ENCODE data around the gene PLCB2.

The PLCB2 gene

DNA sequence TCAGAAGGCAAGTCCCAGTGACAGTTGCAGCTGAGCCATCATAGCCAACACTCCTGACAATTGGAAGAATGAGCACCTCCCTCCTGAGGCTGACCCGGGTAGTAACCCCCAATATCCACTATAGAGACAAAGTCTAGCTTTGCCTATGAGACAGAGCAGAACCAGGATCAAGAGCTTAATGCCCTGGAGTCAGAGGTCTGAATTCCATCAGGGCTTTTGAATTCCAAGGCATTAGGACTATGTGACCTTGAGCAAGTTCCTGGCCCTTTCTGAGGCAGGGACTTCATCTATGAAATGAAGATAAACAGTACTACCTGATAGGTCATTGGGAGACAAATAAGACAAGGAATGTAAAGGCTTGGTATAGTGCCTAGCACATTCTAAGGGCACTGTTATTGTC is 12.7 kb upstream of the PLCB2 start:
- TF ChIP-seq CTCF (IDR thresholded peaks at IDR 0.05): no peak
- no peak overlapping the region for H3K4me2 ChIP-seq (ENCODE audit: low read length)
- H3K36me3 ChIP-seq (ENCODE audit: control insufficient read depth, insufficient read depth, low read length): no peaks in the 10 kb centered on the region
- H3K4me3 ChIP-seq (ENCODE audit: low read depth, low read length): no peak overlapping the region
- no peak overlapping the region for H2AFZ ChIP-seq
- H3K9ac ChIP-seq: no peak overlapping the region
- H3K79me2 ChIP-seq: no peaks in the 10 kb centered on the region
- H3K27me3 ChIP-seq (ENCODE audit: control insufficient read depth, insufficient read depth, low read length): no peaks in the 10 kb centered on the region
- H3K9me3 ChIP-seq (ENCODE audit: control insufficient read depth, low read length): no peaks in the 10 kb centered on the region
- H3K4me1 ChIP-seq: no peaks in the 10 kb centered on the region
- H3K27ac ChIP-seq: no peak overlapping the region

- Histone ChIP-seq H2AFZ (no peak overlapping the region), H3K4me1 (no peaks in the 10 kb centered on the region), H3K9ac (no peak overlapping the region), H3K79me2 (no peaks in the 10 kb centered on the region), H3K4me2 (ENCODE audit: low read length) (no peak overlapping the region), H3K36me3 (ENCODE audit: control insufficient read depth, insufficient read depth, low read length) (no peaks in the 10 kb centered on the region), H3K4me3 (ENCODE audit: low read depth, low read length) (no peak overlapping the region), H3K9me3 (ENCODE audit: control insufficient read depth, low read length) (no peaks in the 10 kb centered on the region), H3K27me3 (ENCODE audit: control insufficient read depth, insufficient read depth, low read length) (no peaks in the 10 kb centered on the region), H3K27ac (no peak overlapping the region)
- no peak for TF ChIP-seq CTCF (IDR thresholded peaks at IDR 0.05)
Observed at GRCh38 chr15:40317580-40317979, 9.8 kb upstream of the PLCB2 start.

- Histone ChIP-seq H3K27me3 (ENCODE audit: control insufficient read depth, insufficient read depth, low read length) (no peaks in the 10 kb centered on the region), H3K4me1 (no peaks in the 10 kb centered on the region), H3K9me3 (ENCODE audit: control insufficient read depth, low read length) (no peaks in the 10 kb centered on the region), H3K4me3 (ENCODE audit: low read depth, low read length) (no peak overlapping the region), H2AFZ (no peak overlapping the region), H3K79me2 (no peaks in the 10 kb centered on the region), H3K9ac (no peak overlapping the region), H3K36me3 (ENCODE audit: control insufficient read depth, insufficient read depth, low read length) (no peaks in the 10 kb centered on the region), H3K27ac (no peak overlapping the region), H3K4me2 (ENCODE audit: low read length) (no peak overlapping the region)
- no peak for TF ChIP-seq CTCF (IDR thresholded peaks at IDR 0.05)
Observed at GRCh38 chr15:40316931-40317330, 9.2 kb upstream of the PLCB2 start.

DNA sequence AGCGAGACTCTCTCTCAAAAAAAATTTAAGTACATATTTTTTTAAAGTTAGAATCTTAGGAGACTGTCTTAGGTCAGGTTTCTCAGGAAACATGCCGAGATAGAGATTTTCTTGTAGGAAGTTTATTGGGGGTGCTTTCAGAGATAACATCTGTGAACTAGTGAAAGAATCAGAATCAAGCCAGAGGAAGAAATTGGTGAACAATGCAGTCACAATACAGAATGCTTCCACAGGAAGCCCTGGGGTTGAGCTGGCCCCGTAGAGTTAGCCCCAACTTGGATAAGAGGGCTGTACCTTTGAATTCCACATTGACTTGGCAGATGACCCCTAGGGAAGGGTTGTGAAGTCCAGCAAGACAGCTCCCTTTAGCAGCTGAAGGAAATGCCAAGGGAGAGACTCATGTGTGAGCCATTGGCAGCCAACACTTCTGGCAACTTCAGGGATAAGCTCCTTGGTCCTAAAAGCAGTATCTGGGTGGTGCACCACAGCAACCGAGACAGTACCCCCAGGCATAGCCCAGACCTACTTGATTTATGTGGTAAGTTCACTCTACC is 7.1 kb upstream of the PLCB2 start:
- no peak overlapping the region for H3K4me2 ChIP-seq (ENCODE audit: low read length)
- no peak for TF ChIP-seq CTCF (IDR thresholded peaks at IDR 0.05)
- no peaks in the 10 kb centered on the region for H3K79me2 ChIP-seq
- H3K27ac ChIP-seq: no peak overlapping the region
- H3K4me3 ChIP-seq (ENCODE audit: low read depth, low read length): no peak overlapping the region
- H3K9me3 ChIP-seq (ENCODE audit: control insufficient read depth, low read length): no peaks in the 10 kb centered on the region
- H3K27me3 ChIP-seq (ENCODE audit: control insufficient read depth, insufficient read depth, low read length): no peaks in the 10 kb centered on the region
- H2AFZ ChIP-seq: no peak overlapping the region
- no peaks in the 10 kb centered on the region for H3K4me1 ChIP-seq
- no peak overlapping the region for H3K9ac ChIP-seq
- no peaks in the 10 kb centered on the region for H3K36me3 ChIP-seq (ENCODE audit: control insufficient read depth, insufficient read depth, low read length)

Data from parathyroid adenoma (tissue), 2 donors.